Osteoblast (primary cell): ENCODE data around the gene KPNA6. TPM values are rescaled to one million over a fixed set of nuclear protein-coding genes. Genes with fewer than 3 reads are reported as not detected.
A peak's percentile ranks its signal among the peaks of the same experiment; 100 is the strongest.
"Not testable (repeated sequence)": the region's sequence is repeated elsewhere in the genome, so short reads cannot be mapped to it uniquely, and the experiment has no call there.

ENCODE experiments used
- DNase-seq: peaks from one replicate; pipeline ENCODE4 v3.0.0; 2011; ENCODE audit warnings: low spot score, mixed read lengths; ENCODE audit not compliant: insufficient read length; ENCODE audit errors: missing footprints
- H2AFZ ChIP-seq: 2 replicates; pipeline ENCODE4 v1.6.0; 2011; ENCODE audit warnings: mild to moderate bottlenecking, low read length
- H3K27ac ChIP-seq: 2 replicates; pipeline ENCODE4 v1.5.1; 2011; ENCODE audit warnings: mild to moderate bottlenecking, low read depth, low read length, moderate library complexity
- H3K27me3 ChIP-seq: 2 replicates; pipeline ENCODE4 v1.6.0; 2012; ENCODE audit warnings: mild to moderate bottlenecking, control low read depth, inconsistent platforms, low read length, moderate library complexity; ENCODE audit not compliant: insufficient read depth
- H3K36me3 ChIP-seq: 2 replicates; pipeline ENCODE4 v1.5.1; 2011; ENCODE audit warnings: mild to moderate bottlenecking, low read length, control low read depth, moderate library complexity; ENCODE audit not compliant: insufficient read depth
- H3K4me1 ChIP-seq: 2 replicates; pipeline ENCODE4 v1.5.1; 2011; ENCODE audit warnings: mild to moderate bottlenecking, low read length, control low read depth, moderate library complexity; ENCODE audit not compliant: insufficient read depth
- H3K4me2 ChIP-seq: 2 replicates; pipeline ENCODE4 v1.6.0; 2011; ENCODE audit warnings: mild to moderate bottlenecking, low read length; ENCODE audit not compliant: insufficient read depth
- H3K4me3 ChIP-seq: fragments of 200-600 bp; sonication (generic); 3 replicates; pipeline ENCODE4 v1.5.1; 2012; ENCODE audit warnings: mild to moderate bottlenecking, low read length, inconsistent platforms; ENCODE audit not compliant: insufficient read depth
- H3K79me2 ChIP-seq: 2 replicates; pipeline ENCODE4 v1.6.0; 2012; ENCODE audit warnings: mild to moderate bottlenecking, low read length, control low read depth, inconsistent platforms; ENCODE audit not compliant: insufficient read depth
- H3K9me3 ChIP-seq: 2 replicates; pipeline ENCODE4 v1.5.1; 2011; ENCODE audit warnings: low read depth, low read length, control low read depth
- H4K20me1 ChIP-seq: 2 replicates; pipeline ENCODE4 v1.6.0; 2012; ENCODE audit warnings: mild to moderate bottlenecking, low read length, control low read depth; ENCODE audit not compliant: insufficient read depth
- CTCF ChIP-seq: IDR thresholded peaks from 2 replicates; pipeline ENCODE4 v1.5.1; 2011; ENCODE audit warnings: mild to moderate bottlenecking, low read depth, low read length, moderate library complexity; ENCODE audit errors: extremely low read depth
- total RNA-seq: library from RNA; depleted of rRNA; stranded (reverse); fragments of >200 nt; gene quantifications from 2 replicates; pipeline ENCODE4 v1.2.3, GENCODE V29; 2012

The KPNA6 gene
- total RNA-seq, 1 donor, result 65.5 TPM

DNA sequence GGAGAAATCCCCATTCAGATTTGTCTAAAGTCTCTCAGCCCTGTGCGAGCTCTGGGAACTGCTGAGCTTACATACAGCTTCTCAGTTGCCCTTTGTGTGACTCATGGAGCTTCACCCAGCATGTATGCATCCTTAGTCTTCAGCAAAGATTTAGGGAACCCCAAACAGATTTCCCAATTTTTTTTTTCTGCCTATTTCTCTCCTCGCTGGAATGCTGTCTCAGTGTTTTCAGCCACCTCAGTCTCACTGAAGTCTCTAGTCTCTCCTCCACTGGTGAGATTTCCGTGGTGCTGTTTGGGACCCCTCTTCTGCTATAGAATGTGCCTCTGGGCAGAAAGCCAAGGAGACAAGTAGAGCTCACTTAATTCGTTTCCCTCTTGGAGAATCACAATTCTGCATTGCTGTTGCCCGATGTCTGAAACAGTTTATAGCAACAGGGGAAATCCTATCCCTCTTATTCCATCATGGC, 43.5 kb downstream of the KPNA6 start:
- Histone ChIP-seq H3K9me3 (no peaks in the 10 kb centered on the region), H3K27ac (peak overlapping the region; percentile 78), H3K27me3 (no peaks in the 10 kb centered on the region), H3K4me3 (no peak overlapping the region), H3K79me2 (peaks cover 83% of the 10 kb centered on the region), H3K4me1 (peaks cover 14% of the 10 kb centered on the region), H2AFZ (no peak overlapping the region), H4K20me1 (peaks cover 42% of the 10 kb centered on the region), H3K36me3 (peaks cover 7% of the 10 kb centered on the region), H3K4me2 (peak overlapping the region; percentile 29)
- TF ChIP-seq CTCF, result no peak
- peak; percentile 88 for DNase-seq

GRCh38 chr1:32159189-32159588, 51.3 kb downstream of the KPNA6 start:
- Histone ChIP-seq H3K4me3 (no peak overlapping the region), H3K36me3 (peaks cover 61% of the 10 kb centered on the region), H2AFZ (no peak overlapping the region), H3K4me1 (no peaks in the 10 kb centered on the region), H3K27ac (no peak overlapping the region), H4K20me1 (peaks cover 5% of the 10 kb centered on the region), H3K4me2 (no peak overlapping the region), H3K27me3 (no peaks in the 10 kb centered on the region), H3K9me3 (no peaks in the 10 kb centered on the region), H3K79me2 (peaks cover 17% of the 10 kb centered on the region)
- DNase-seq, result no peak
- no peak for TF ChIP-seq CTCF

- H4K20me1 ChIP-seq, result no peaks in the 10 kb centered on the region
- no peaks in the 10 kb centered on the region for H3K4me1 ChIP-seq
- H3K4me3 ChIP-seq, result no peak overlapping the region
- TF ChIP-seq CTCF, result no peak
- H3K36me3 ChIP-seq, result peaks cover 60% of the 10 kb centered on the region
- no peak overlapping the region for H3K4me2 ChIP-seq
- H2AFZ ChIP-seq, result no peak overlapping the region
- H3K9me3 ChIP-seq, result no peaks in the 10 kb centered on the region
- H3K27ac ChIP-seq, result no peak overlapping the region
- no peaks in the 10 kb centered on the region for H3K79me2 ChIP-seq
- no peaks in the 10 kb centered on the region for H3K27me3 ChIP-seq
- DNase-seq, result peak; percentile 6
Measured at GRCh38 chr1:32163405-32163804, 55.5 kb downstream of the KPNA6 start.

DNA sequence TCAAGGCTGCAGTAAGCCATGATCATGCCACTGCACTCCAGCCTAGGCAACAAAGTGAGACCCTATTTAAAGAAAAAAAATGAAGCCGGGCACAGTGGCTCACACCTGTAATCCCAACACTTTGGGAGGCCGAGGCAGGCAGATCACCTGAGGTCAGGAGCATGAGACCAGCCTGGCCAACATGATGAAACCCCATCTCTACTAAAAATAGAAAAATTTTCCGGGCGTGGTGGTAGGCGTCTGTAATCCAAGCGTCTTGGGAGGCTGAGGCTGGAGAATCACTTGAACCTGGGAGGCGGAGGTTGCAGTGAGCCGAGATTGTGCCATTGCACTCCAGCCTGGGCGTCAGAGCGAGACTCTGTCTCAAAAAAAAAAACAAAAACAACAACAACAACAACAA, 57.8 kb downstream of the KPNA6 start:
- not testable (repeated sequence) for H3K79me2 ChIP-seq, H3K4me2 ChIP-seq, H4K20me1 ChIP-seq, H3K9me3 ChIP-seq, H3K4me1 ChIP-seq, H3K4me3 ChIP-seq, DNase-seq, H2AFZ ChIP-seq, H3K27ac ChIP-seq, H3K27me3 ChIP-seq
- peaks cover 62% of the 10 kb centered on the region for H3K36me3 ChIP-seq
